ENCODE data around the gene IFFO2.
A peak's percentile ranks its signal among the peaks of the same experiment; 100 is the strongest.

The IFFO2 gene

GRCh38 chr1:18972991-18973390 lies 16.5 kb upstream of the IFFO2 start:
- no peak for DNase-seq (ENCODE audit: low read depth)
- TF ChIP-seq, protein P1, sequence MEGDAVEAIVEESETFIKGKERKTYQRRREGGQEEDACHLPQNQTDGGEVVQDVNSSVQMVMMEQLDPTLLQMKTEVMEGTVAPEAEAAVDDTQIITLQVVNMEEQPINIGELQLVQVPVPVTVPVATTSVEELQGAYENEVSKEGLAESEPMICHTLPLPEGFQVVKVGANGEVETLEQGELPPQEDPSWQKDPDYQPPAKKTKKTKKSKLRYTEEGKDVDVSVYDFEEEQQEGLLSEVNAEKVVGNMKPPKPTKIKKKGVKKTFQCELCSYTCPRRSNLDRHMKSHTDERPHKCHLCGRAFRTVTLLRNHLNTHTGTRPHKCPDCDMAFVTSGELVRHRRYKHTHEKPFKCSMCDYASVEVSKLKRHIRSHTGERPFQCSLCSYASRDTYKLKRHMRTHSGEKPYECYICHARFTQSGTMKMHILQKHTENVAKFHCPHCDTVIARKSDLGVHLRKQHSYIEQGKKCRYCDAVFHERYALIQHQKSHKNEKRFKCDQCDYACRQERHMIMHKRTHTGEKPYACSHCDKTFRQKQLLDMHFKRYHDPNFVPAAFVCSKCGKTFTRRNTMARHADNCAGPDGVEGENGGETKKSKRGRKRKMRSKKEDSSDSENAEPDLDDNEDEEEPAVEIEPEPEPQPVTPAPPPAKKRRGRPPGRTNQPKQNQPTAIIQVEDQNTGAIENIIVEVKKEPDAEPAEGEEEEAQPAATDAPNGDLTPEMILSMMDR (IDR thresholded peaks at IDR 0.05; ENCODE audit: insufficient read depth, low read depth, low read length, missing control alignments) = no peak

DNA sequence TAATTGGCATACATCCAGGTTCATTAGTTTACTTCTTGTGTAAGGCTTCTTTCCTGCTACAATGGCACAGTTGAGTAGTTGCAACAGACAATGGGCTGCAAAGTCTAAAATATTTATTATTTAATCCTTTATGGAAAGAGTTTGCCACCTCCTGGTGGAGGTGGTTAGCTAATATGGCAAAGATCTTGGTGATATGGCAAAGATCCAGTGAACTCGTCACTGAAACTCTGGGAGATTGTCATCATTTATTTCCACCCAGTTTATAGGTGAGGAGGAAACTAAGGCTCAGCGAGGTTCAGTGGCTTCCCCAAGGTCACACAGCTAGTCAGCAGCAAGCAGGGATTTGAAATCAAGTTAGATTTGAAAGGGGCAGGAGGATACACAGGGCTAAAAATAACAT lies 16.1 kb upstream of the IFFO2 start:
- no peak for DNase-seq (ENCODE audit: low read depth)
- TF ChIP-seq, protein P1 (IDR thresholded peaks at IDR 0.05; ENCODE audit: insufficient read depth, low read depth, low read length, missing control alignments) = peak; percentile 19
- H3K4me3 ChIP-seq (ENCODE audit: low read depth, low read length) = no peak overlapping the region

More at GRCh38 chr1:18972991-18973390, 16.5 kb upstream of the IFFO2 start:
- H3K4me3 ChIP-seq (ENCODE audit: low read depth, low read length) = no peak overlapping the region

GRCh38 chr1:18970762-18971161 lies 14.3 kb upstream of the IFFO2 start:
- no peak for DNase-seq (ENCODE audit: low read depth)
- TF ChIP-seq, protein P1 (IDR thresholded peaks at IDR 0.05; ENCODE audit: insufficient read depth, low read depth, low read length, missing control alignments) = no peak

DNA sequence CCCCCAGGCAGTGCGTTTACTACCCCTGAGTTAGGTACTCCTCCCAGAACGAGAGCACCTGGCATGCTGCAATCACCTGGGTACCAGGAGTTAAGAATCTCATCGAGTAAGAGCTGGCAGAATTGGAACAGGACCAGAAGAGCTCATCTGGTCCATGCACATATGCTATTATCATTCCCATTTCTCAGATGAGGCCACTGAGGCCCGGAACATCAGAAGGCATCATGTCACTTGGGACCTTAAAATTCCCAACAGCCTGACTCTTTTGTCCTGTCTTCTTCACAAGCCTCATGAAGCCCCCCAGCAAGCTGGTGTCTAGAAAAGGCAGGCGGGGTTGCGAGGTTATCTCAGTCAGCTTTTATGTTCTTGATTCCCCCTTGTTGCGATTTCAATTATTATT lies 13.9 kb upstream of the IFFO2 start:
- no peak for DNase-seq (ENCODE audit: low read depth)
- no peak overlapping the region for H3K4me3 ChIP-seq (ENCODE audit: low read depth, low read length)
- TF ChIP-seq, protein P1 (IDR thresholded peaks at IDR 0.05; ENCODE audit: insufficient read depth, low read depth, low read length, missing control alignments) = no peak

More at GRCh38 chr1:18970762-18971161, 14.3 kb upstream of the IFFO2 start:
- H3K4me3 ChIP-seq (ENCODE audit: low read depth, low read length) = no peak overlapping the region

GRCh38 chr1:18967066-18967690 lies 10.7 kb upstream of the IFFO2 start:
- H3K4me3 ChIP-seq (ENCODE audit: low read depth, low read length) = no peak overlapping the region
- DNase-seq (ENCODE audit: low read depth) = no peak
- TF ChIP-seq, protein P1 (IDR thresholded peaks at IDR 0.05; ENCODE audit: insufficient read depth, low read depth, low read length, missing control alignments) = no peak

DNA sequence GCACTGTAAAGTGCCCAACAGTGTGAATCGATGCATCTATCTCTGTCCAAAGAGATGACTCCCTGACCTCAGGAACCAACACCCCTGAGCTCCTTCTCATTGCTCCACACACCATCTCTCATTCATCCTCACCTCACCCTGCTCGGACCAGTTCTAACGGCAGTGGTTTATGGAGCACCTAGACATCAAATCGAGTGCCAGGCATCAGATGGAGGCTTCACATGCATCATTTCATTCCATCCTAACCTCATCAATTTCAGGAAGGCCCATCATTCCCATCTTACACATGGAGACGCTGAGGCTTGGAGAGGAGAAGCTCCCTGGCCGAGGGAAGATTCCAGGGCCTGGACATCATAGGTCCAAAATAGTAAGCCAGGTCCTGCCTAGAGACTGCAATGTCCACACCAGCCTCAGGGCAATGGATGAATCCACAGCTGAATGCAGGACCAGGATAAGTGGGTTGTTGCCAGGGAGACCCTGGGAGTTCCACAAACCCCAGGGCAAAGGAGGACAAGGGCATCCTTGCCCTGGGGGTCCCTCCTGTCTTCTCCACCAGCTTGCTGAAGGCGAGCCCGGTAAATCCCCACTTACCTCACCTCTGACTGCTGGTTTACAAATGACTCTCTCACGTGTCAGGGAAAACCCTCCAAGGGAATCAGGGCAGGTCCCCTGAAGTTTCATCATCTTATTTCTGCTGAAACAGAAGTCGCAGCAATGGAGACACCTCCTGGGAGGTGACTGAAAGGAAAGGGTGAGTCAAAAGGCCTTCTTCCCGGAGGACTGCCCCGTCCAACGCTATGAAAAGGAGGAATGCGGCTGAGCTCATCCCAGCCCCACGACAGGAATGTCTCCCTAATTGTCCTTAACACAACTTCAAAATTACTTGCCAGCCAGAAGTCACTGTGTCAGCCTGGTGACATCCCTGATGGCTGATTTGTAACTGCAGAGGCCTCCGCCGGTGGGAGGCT lies 9.0 kb upstream of the IFFO2 start:
- DNase-seq (ENCODE audit: low read depth) = peak; percentile 61
- TF ChIP-seq, protein P1 (IDR thresholded peaks at IDR 0.05; ENCODE audit: insufficient read depth, low read depth, low read length, missing control alignments) = no peak
- no peak overlapping the region for H3K4me3 ChIP-seq (ENCODE audit: low read depth, low read length)
